SK-N-SH treated with all-trans-retinoic acid at 6 μM for 48 hours (cell line): Measurements from ENCODE around the gene ELOVL1.
A peak's percentile ranks its signal among the peaks of the same experiment; 100 is the strongest.

Experiments
- ATAC-seq: fragments of 200-7000 bp; cut with Tn5 transposase; 3 replicates; pipeline ENCODE4 v1.9.1; 2020; ENCODE audit warnings: mild to moderate bottlenecking, moderate library complexity
- ARNTL ChIP-seq: fragments of 450-650 bp; formaldehyde crosslinking; IDR thresholded peaks from 2 replicates; pipeline ENCODE4 v1.5.0; 2020; ENCODE audit warnings: low read depth, mild to moderate bottlenecking, moderate library complexity, borderline replicate concordance
- CSDC2 ChIP-seq: fragments of 250-450 bp; sonication (Bioruptor Pico); IDR thresholded peaks from 2 replicates; pipeline ENCODE4 v1.5.0; 2020; ENCODE audit warnings: mild to moderate bottlenecking, moderate library complexity
- CSRNP3 ChIP-seq: fragments of 250-450 bp; sonication (Bioruptor Pico); IDR thresholded peaks from 2 replicates; pipeline ENCODE4 v1.5.1; 2021; ENCODE audit warnings: mild to moderate bottlenecking, moderate library complexity
- ESRRG ChIP-seq: fragments of 250-450 bp; sonication (Bioruptor Pico); IDR thresholded peaks from 2 replicates; pipeline ENCODE4 v1.6.1; 2021; ENCODE audit warnings: mild to moderate bottlenecking
- GLIS3 ChIP-seq: fragments of 250-450 bp; sonication (Bioruptor Pico); IDR thresholded peaks from 2 replicates; pipeline ENCODE4 v1.5.0; 2020; ENCODE audit warnings: mild to moderate bottlenecking, moderate library complexity
- ISL1 ChIP-seq: fragments of 250-450 bp; sonication (Bioruptor Pico); IDR thresholded peaks from 2 replicates; pipeline ENCODE4 v2.1.2; 2022; ENCODE audit warnings: mild to moderate bottlenecking, moderate library complexity
- OSR1 ChIP-seq: fragments of 250-450 bp; sonication (Bioruptor Pico); IDR thresholded peaks from 2 replicates; pipeline ENCODE4 v1.8.0; 2022; ENCODE audit warnings: moderate library complexity, mild to moderate bottlenecking, inconsistent platforms
- PATZ1 ChIP-seq: fragments of 250-450 bp; sonication (Bioruptor Pico); IDR thresholded peaks from 2 replicates; pipeline ENCODE4 v1.8.0; 2020; ENCODE audit warnings: mild to moderate bottlenecking, moderate library complexity, borderline replicate concordance
- PPARA ChIP-seq: fragments of 250-450 bp; sonication (Bioruptor Pico); IDR thresholded peaks from 2 replicates; pipeline ENCODE4 v1.5.0; 2020; ENCODE audit warnings: mild to moderate bottlenecking, borderline replicate concordance
- RARB ChIP-seq: fragments of 250-450 bp; sonication (Bioruptor Pico); IDR thresholded peaks from 2 replicates; pipeline ENCODE4 v1.8.0; 2021; ENCODE audit warnings: mild to moderate bottlenecking, moderate library complexity
- SNAI2 ChIP-seq: fragments of 250-450 bp; sonication (Bioruptor Pico); IDR thresholded peaks from 2 replicates; pipeline ENCODE4 v1.5.0; 2020; ENCODE audit warnings: mild to moderate bottlenecking, moderate library complexity
- TCF4 ChIP-seq: fragments of 250-450 bp; sonication (Bioruptor Pico); IDR thresholded peaks from 2 replicates; pipeline ENCODE4 v1.8.0; 2021; ENCODE audit warnings: mild to moderate bottlenecking, moderate library complexity, borderline replicate concordance
- TOX ChIP-seq: fragments of 250-450 bp; sonication (Bioruptor Pico); IDR thresholded peaks from 2 replicates; pipeline ENCODE4 v1.8.0; 2021; ENCODE audit warnings: mild to moderate bottlenecking, moderate library complexity, borderline replicate concordance
- ZFP3 ChIP-seq: fragments of 250-450 bp; sonication (Bioruptor Pico); IDR thresholded peaks from 2 replicates; pipeline ENCODE4 v1.5.0; 2020; ENCODE audit warnings: mild to moderate bottlenecking, moderate library complexity
- ZFP30 ChIP-seq: fragments of 450-650 bp; formaldehyde crosslinking; IDR thresholded peaks from 2 replicates; pipeline ENCODE4 v1.5.0; 2022; ENCODE audit warnings: mild to moderate bottlenecking, moderate library complexity
- ZNF565 ChIP-seq: fragments of 450-650 bp; formaldehyde crosslinking; conservative IDR thresholded peaks from 2 replicates; pipeline ENCODE4 v1.5.0; 2020; ENCODE audit warnings: low read depth, mild to moderate bottlenecking, moderate library complexity
- ZNF70 ChIP-seq: fragments of 450-650 bp; formaldehyde crosslinking; IDR thresholded peaks from 2 replicates; pipeline ENCODE4 v1.5.0; 2020; ENCODE audit warnings: mild to moderate bottlenecking, moderate library complexity
- ZNF8 ChIP-seq: fragments of 450-650 bp; formaldehyde crosslinking; IDR thresholded peaks from 2 replicates; pipeline ENCODE4 v1.5.0; 2020; ENCODE audit warnings: mild to moderate bottlenecking, moderate library complexity
- TF ChIP-seq, protein P1 (sequence below): fragments of 250-450 bp; sonication (Bioruptor Pico); IDR thresholded peaks from 2 replicates; pipeline ENCODE4 v1.5.0; 2020; ENCODE audit warnings: mild to moderate bottlenecking, moderate library complexity
- TF ChIP-seq, protein P2 (sequence below): fragments of 250-450 bp; sonication (Bioruptor Pico); IDR thresholded peaks from 2 replicates; pipeline ENCODE4 v1.8.0; 2021; ENCODE audit warnings: low read depth, mild to moderate bottlenecking, moderate library complexity, borderline replicate concordance

The ELOVL1 gene

DNA sequence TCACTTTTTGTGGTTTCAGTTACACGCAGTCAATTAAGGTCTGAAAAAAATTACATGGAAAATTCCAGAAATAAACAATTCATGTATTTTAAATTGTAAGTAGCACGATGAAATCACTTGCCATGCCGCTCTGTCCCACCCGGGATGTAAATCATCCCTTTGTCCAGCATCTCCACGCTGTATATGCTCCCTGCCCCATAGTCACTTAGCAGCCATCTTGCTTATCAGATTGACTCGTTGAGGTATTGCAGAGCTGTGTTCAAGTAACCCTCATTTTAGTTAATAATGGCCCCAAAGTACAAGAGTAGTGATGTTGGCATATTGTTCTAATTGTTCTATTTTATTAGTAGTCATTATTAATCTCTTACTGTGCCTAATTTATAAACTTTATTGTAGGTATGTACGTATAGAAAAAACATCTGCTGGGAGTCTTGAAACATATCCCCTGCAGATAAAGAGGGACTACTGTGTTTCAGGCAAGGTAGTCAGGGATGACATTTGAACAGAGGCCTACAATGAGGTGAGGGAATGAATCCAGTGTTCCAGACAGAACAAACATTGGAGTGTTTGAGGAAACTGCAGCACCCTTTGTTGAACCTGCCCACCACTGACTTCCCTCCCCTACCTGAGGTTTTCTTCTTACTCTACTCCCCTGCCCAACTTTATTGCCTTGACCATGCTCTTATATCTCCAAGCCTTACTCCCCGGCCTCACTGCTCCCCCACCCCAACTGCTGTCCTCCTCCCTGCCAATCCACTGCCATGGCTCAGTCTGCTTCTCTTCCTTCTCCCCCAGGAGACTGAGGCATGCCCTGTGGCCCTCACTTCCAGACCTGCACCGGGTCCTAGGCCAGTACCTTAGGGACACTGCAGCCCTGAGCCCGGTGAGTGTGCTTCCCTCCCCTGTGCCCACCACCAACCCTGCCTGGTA, 16.1 kb downstream of the ELOVL1 start:
- no peak for ATAC-seq
- TF ChIP-seq ZNF565 (no peak), RARB (CRISPR knock-in tag) (no peak), SNAI2 (CRISPR knock-in tag) (no peak)

GRCh38 chr1:43350976-43351375, 16.8 kb downstream of the ELOVL1 start:
- TF ChIP-seq ESRRG = no peak
- TF ChIP-seq TCF4 = no peak
- TF ChIP-seq SNAI2 (CRISPR knock-in tag) = no peak
- TF ChIP-seq, protein P1, sequence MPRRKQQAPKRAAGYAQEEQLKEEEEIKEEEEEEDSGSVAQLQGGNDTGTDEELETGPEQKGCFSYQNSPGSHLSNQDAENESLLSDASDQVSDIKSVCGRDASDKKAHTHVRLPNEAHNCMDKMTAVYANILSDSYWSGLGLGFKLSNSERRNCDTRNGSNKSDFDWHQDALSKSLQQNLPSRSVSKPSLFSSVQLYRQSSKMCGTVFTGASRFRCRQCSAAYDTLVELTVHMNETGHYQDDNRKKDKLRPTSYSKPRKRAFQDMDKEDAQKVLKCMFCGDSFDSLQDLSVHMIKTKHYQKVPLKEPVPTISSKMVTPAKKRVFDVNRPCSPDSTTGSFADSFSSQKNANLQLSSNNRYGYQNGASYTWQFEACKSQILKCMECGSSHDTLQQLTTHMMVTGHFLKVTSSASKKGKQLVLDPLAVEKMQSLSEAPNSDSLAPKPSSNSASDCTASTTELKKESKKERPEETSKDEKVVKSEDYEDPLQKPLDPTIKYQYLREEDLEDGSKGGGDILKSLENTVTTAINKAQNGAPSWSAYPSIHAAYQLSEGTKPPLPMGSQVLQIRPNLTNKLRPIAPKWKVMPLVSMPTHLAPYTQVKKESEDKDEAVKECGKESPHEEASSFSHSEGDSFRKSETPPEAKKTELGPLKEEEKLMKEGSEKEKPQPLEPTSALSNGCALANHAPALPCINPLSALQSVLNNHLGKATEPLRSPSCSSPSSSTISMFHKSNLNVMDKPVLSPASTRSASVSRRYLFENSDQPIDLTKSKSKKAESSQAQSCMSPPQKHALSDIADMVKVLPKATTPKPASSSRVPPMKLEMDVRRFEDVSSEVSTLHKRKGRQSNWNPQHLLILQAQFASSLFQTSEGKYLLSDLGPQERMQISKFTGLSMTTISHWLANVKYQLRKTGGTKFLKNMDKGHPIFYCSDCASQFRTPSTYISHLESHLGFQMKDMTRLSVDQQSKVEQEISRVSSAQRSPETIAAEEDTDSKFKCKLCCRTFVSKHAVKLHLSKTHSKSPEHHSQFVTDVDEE = no peak
- no peak for TF ChIP-seq PATZ1 (CRISPR knock-in tag)
- no peak for TF ChIP-seq ARNTL (CRISPR knock-in tag)
- no peak for TF ChIP-seq GLIS3
- ATAC-seq = no peak

DNA sequence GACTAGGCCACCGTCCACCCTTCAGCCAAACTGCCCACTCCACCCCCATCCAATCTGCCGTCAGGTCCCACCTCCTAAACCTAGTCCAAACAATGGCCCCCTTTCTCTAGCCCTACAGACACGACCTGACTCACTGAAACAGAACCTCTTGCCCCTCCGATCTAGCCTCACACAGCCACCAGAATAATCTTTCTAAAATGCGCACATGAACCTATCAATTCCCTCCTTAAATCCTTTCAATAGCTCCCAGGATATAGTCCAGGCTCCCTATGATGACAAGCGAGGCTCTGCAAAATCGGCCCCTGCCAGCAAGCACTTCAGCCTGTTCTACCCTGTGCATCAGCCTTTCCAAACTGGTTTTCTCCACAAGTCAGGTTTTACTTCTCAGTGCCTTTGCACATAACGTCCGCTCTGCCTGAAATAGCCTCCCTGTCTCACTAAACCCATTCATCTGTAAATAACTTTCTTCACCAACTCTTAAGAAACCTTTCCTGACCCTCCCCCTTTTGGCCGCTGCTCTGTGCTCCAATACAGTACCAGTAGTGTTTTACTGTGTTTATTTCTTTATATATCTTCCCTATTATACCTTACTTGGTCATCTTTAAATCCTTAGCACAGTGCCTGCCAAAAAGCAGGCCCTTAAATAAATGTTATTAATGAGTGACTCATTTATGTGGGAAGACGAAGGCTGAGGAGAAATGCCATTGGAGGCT, 18.1 kb downstream of the ELOVL1 start:
- peak; percentile 10; the same call in 2 of the 3 replicates for ATAC-seq

More for the DNA sequence above, 18.1 kb downstream of the ELOVL1 start:
- TF ChIP-seq ZFP3 (CRISPR knock-in tag) (no peak), CSRNP3 (CRISPR knock-in tag) (no peak), ZNF565 (no peak), PATZ1 (CRISPR knock-in tag) (no peak), ESRRG (no peak), PPARA (CRISPR knock-in tag) (no peak), TCF4 (no peak), ISL1 (CRISPR knock-in tag) (no peak), ZFP30 (CRISPR knock-in tag) (no peak), TOX (no peak), OSR1 (CRISPR knock-in tag) (no peak), ZNF70 (CRISPR knock-in tag) (no peak), CSDC2 (no peak), ZNF8 (CRISPR knock-in tag) (no peak)
- TF ChIP-seq, protein P1 = no peak
- TF ChIP-seq, protein P2, sequence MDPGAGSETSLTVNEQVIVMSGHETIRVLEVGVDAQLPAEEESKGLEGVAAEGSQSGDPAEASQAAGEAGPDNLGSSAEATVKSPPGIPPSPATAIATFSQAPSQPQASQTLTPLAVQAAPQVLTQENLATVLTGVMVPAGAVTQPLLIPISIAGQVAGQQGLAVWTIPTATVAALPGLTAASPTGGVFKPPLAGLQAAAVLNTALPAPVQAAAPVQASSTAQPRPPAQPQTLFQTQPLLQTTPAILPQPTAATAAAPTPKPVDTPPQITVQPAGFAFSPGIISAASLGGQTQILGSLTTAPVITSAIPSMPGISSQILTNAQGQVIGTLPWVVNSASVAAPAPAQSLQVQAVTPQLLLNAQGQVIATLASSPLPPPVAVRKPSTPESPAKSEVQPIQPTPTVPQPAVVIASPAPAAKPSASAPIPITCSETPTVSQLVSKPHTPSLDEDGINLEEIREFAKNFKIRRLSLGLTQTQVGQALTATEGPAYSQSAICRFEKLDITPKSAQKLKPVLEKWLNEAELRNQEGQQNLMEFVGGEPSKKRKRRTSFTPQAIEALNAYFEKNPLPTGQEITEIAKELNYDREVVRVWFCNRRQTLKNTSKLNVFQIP (CRISPR knock-in tag) = no peak
